GM20000 (cell line): Measurements from ENCODE around the gene SCGB1A1.

Experiments
- DNase-seq: peaks from one replicate; pipeline ENCODE4 v3.0.0; 2012; ENCODE audit warnings: low spot score
- TF ChIP-seq, protein P1 (sequence below): IDR thresholded peaks from 2 replicates; pipeline ENCODE4 v1.5.1; 2012; ENCODE audit warnings: mild to moderate bottlenecking, control low read depth; ENCODE audit errors: extremely low read depth, missing control alignments

SCGB1A1 gene

DNA sequence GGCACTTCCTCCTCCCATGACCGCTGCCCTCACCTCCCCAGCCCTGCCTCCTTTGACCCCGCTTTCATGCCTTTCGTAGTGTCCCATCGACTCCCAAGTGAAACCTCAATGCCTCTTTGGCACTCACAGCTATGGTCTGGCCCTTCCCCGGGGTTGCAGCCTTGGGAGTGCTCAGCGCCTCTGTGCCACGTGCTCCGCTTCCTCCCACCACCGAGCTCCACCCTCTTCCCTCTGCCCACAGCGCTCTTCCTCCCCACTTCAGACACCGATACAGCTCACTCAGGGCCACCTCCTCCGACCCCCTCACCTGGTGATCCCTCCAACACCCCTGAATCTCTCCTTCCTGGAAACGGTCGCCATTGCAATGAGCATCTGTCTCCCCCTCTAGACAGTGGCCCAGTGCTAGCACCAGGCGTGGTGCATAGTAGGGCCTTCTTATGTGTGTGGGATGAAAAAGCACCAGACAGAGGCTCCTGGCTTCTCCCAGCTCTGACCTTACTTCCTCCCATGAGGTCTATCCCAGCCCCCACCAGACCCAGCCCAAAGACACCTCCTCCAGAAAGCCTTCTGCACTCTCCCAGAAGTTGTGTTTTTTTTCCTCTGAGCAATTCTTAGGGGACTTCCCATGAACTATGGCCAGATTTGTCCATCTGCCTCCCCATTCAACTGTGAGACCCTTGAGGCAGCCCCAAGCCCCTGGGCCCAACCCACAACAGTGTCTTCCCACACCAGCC is 16.4 kb upstream of the SCGB1A1 start:
- TF ChIP-seq, protein P1, sequence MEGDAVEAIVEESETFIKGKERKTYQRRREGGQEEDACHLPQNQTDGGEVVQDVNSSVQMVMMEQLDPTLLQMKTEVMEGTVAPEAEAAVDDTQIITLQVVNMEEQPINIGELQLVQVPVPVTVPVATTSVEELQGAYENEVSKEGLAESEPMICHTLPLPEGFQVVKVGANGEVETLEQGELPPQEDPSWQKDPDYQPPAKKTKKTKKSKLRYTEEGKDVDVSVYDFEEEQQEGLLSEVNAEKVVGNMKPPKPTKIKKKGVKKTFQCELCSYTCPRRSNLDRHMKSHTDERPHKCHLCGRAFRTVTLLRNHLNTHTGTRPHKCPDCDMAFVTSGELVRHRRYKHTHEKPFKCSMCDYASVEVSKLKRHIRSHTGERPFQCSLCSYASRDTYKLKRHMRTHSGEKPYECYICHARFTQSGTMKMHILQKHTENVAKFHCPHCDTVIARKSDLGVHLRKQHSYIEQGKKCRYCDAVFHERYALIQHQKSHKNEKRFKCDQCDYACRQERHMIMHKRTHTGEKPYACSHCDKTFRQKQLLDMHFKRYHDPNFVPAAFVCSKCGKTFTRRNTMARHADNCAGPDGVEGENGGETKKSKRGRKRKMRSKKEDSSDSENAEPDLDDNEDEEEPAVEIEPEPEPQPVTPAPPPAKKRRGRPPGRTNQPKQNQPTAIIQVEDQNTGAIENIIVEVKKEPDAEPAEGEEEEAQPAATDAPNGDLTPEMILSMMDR: no peak
- no peak for DNase-seq

GRCh38 chr11:62402960-62403730 is 15.7 kb upstream of the SCGB1A1 start:
- DNase-seq: no peak
- TF ChIP-seq, protein P1: no peak

GRCh38 chr11:62404435-62404834 is 14.4 kb upstream of the SCGB1A1 start:
- TF ChIP-seq, protein P1: no peak
- DNase-seq: no peak

DNA sequence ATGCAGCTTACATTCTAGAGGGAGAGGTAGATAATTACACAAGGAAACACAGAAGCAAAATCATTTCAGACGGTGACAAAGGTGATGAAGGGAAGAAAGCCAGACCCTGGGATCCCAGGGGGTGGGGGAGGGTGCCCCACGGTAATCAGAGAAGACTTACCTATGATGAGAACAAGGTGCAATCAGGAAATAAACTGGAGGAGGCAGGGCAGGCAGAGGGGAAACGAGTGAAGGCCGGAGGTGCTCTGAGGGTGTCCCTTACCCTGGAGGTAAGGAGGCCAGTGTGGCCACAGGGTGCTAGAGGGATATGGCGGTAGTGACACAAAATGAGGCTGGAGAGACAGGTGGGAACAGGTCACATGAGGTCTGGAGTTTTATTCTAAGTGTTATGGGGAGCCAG is 13.9 kb upstream of the SCGB1A1 start:
- TF ChIP-seq, protein P1: no peak
- DNase-seq: no peak

DNA sequence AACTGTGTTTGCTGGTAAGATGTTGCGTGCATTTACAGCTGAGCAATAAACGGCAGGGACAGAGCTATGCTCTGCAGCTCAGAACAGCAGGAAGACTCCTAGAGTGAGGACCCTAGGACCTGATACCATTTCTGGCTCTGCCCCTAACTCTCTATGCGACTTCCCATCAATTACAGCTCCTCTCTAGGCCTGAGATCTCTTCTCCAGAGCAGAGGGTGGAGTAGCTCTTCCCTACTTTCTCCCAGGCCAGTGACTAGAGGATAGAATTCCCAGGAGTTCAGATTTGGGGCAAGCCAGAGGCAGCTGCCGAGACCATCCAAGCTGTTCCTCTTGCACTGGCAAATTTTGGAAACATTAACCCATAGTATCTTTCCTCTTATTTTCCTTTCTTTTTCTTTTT is 12.8 kb upstream of the SCGB1A1 start:
- no peak for DNase-seq
- TF ChIP-seq, protein P1: no peak

GRCh38 chr11:62409831-62410230 is 9.0 kb upstream of the SCGB1A1 start:
- no peak for DNase-seq
- TF ChIP-seq, protein P1: no peak

GRCh38 chr11:62410972-62411371 is 7.9 kb upstream of the SCGB1A1 start:
- TF ChIP-seq, protein P1: no peak
- DNase-seq: no peak
